DMS 273 treated with DMSO at 0.1 percent for 48 hours (cell line): ENCODE measurements around the gene WDR53.
"Not testable (repeated sequence)": the region's sequence is repeated elsewhere in the genome, so short reads cannot be mapped to it uniquely, and the experiment has no call there.

ENCODE experiments used
- DNase-seq: peaks from one replicate; lab custom pipeline; 2025; lab: John Stamatoyannopoulos, UW

Gene WDR53

DNA sequence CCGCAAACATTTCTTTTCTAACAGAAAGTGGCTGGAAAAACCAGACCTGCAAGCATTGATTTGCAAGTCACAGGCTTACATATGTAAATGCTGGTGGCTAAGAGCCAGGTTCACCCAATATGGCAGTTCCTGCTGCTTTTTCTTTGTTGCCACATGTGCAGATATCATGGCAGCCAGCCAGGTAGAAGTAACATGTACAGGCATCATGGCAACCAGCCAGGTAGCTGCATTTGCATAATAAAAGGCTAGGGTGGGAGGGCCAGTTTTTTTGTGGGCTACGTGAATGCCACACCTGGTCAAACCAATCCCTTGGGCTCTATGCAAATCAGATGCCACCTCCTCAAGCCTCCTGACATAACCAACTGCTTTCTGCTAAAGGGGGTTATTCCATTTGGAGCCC lies 50.4 kb downstream of the WDR53 start:
- peak; percentile 37 for DNase-seq

DNA sequence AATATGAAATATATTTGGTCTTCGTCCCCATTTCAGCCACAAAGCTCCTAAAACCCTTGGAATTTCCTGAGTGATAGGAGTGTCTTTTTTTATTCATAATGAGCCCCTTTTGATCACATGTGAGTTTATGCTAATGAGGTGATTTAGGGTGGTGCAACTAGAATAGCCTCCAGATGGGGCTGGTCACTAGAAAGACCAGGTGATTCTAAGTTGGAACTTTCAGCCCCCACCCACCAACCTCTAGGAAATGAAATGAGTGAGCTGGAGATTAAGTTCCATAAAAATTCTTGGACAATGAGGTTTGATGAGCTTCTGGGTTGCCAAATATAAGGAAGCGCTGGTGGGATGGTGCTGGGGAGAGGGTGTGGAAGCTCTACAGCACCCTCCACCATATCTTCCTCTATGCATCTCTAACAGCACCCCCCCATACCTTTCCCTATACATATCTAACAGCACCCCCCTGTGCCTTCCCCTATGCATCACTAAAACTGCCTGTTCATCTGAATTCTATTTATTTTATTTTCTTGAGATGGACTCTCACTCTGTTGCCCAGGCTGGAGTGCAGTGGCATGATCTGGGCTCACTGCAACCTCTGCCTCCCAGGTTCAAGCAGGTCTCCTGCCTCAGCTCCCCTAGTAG lies 51.1 kb downstream of the WDR53 start:
- DNase-seq: no peak

GRCh38 chr3:196514913-196515621 lies 53.3 kb downstream of the WDR53 start, which contains the start of gene SMCO1:
SMCO1 (minus strand) TSS chr3:196515346; CDS start chr3:196515209, 137 bp downstream.
- no peak for DNase-seq

DNA sequence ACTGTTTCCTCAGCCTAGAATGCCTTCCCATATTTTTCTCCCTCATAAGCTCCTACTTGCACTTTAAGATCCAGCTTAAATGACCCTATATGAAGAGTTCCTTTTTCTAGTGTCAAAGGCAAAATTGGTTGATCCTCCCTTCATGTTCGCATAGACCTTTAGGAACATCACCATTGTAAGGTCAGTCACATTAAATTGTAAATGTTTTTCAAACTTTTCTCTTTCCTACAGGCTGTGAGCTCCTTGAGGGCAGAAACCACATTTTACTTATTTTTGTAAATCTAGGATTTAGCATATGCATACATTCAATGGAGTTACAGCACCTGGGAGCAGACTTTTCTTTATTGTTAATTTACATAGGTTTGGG lies 54.0 kb downstream of the WDR53 start:
- DNase-seq: no peak

GRCh38 chr3:196513697-196514349 lies 54.5 kb downstream of the WDR53 start:
- DNase-seq: no peak

DNA sequence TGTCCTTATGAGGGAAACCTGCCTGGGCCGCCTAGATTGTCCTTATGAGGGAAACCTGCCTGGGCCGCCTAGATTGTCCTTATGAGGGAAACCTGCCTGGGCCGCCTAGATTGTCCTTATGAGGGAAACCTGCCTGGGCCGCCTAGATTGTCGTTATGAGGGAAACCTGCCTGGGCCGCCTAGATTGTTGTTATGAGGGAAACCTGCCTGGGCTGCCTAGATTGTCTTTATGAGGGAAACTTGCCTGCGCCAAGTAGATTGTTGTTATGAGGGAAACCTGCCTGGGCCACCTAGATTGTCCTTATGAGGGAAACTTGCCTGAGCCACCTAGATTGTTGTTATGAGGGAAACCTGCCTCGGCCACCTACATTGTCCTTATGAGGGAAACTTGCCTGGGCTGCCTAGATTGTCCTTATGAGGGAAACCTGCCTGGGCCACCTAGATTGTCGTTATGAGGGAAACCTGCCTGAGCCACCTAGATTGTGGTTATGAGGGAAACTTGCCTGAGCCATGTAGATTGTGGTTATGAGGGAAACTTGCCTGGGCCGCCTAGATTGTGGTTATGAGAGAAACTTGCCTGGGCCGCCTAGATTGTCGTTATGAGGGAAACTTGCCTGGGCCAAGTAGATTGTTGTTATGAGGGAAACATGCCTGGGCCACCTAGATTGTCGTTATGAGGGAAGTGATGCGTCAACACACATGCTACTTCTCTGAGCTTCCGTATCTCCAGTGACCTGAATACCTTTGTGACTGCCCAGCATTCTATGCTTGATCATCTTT lies 56.5 kb downstream of the WDR53 start:
- DNase-seq: not testable (repeated sequence)

- DNase-seq: not testable (repeated sequence)
These were observed 57.2 kb downstream of the WDR53 start for GRCh38 chr3:196511108-196511507.

DNA sequence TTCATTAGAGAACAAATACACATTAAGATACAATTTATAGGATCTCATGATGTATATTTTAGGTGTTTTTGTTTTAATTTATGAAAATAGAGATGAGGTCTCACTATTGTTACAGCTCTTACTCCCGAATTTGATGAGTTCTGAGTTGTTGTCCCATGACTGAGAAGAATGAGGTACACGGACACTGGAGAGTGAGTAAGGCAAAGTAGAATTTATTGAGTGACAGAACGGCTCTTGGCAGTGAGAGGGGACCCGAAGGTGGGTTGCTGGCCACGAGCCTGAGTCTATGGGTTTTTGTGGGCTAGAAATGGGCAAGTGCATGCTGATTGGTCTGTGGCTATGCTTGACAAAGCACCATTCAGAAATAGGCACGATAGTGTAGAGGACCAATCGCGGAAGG lies 61.7 kb downstream of the WDR53 start:
- DNase-seq: no peak

DNA sequence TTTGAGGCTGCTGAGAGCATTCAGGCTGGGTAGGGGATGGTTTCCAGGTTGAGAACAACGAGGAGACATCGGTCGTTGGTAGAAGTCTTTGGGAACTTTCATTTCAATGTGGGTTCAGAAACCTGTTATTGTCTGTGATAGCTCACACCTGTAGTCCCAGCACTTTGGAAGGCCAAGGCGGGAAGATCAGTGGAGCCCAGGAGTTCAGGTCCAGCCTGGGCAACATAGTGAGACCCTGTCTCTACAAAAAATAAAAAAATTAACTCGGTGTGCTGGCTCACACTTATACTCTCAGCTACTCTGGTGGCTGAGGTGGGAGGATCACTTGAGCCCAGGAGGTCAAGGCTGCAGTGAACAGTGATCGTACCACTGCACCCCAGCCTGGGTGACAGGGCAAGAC lies 63.8 kb downstream of the WDR53 start:
- no peak for DNase-seq
